Stimulated activated CD4-positive, alpha-beta T cell treated with anti-CD3 and anti-CD28 coated beads, Interleukin-15, amount 100 ng/mL, for 1 hour (primary cell): Measurements from ENCODE around the gene AVP.
"Not testable (repeated sequence)": the region's sequence is repeated elsewhere in the genome, so short reads cannot be mapped to it uniquely, and the experiment has no call there.

ENCODE experiments used
- DNase-seq, 2 donors: peaks; one replicate each; pipeline ENCODE4 v3.0.0-alpha.2; 2020; ENCODE audit warnings: low read depth in 1 of 2, low spot score in 1 of 2

The AVP gene

GRCh38 chr20:3082955-3083952, 1.3 kb downstream of the AVP start:
- DNase-seq, result no peak

DNA sequence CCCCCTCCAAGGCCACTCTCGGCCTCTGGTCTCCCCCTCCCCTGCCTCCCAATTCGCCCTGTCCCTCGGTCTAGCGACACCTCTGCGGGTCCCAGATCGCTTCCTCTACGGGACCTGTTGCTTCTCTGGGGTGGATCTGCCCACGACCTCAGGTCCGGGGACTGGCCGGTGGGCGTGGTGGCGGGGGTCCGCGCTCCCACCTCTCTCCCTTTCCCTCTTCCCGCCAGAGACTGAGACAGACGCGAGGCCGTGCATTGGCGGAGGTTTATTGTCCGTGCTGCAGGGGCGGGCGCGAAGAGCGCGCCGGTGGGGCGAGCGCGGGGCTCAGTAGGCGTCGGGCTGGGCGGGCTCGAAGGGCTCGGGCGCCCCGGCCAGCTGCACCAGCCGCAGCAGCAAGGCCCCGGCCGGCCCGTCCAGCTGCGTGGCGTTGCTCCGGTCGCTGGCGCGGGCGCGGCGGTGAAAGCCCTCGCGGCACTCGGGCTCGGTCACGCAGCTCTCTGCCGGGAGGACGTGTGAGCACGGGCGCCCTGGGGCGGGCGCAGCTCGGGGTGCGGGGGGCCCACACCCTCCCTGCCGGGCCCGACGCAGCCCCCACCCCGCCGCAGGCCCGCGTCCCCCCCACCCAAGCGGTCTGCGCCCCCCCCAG, 2.1 kb downstream of the AVP start:
- DNase-seq, result no peak

DNA sequence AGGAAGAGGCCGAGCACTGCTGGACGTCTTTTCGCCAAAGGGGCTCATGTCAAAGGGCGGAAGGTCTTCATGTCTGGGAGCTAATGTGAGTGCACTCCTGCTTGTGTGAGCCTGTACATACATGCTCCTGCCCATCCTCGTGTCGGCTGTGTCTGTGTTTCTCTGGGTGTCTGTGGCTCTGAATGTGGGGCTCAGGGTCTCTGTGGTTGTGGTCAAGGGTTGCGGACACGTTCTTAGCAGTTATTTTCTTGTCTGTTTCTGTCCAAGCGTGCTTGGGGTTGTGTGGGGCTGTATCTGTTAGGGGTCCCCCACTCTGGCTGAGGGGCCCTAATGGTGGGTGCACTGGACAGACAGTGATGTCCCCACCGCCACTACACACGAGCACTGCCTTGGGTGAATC, 2.9 kb downstream of the AVP start:
- no peak for DNase-seq

DNA sequence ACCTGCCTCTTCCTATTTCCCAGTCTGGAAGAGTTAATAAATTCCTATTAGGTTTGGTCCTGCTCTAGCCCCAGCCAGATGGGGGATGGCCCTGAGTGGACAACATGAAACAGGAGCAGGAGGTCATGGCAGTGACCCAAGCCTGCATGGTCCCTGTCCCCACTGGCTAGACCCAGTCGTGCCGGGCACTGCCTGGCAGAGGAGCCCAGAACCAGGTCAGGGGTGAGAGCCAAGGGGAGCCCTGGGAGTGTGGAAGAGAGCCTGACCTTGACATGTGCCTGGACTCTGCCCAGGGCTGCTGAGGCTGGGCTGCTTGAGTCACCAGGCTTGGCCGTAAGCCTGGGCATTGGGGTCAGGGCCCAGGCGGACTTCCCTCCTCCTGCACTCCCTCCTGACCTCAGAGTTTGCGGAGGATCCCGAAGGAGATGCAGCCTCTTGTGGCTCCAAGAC, 3.6 kb downstream of the AVP start:
- no peak for DNase-seq

DNA sequence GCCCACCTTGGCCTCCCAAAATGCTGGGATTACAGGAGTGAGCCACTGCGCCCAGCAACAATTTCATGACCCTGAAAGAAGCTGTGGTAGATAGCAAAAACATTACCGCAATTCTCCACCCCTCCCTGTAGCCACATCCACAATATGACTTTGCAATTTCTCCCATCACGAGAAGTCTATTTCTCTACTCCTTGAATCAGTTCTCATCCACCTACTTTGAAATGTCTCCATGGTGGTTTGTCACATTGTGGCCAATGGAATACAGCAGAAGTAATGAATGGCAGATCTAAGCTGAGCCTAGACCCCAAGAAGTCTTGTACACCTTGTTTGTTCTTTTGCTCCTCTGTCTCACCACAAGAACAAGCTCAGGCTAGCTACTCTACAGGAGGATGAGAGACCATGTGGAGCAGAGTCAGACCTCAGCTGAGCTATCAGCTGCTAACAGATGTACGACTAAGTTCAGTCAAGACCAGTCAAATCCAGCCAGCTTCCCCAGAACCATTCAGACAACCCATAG, 6.8 kb downstream of the AVP start:
- no peak for DNase-seq

- DNase-seq, result not testable (repeated sequence)
Measured at GRCh38 chr20:3075315-3075714, 9.2 kb downstream of the AVP start.

- no peak for DNase-seq
Measured at GRCh38 chr20:3074812-3075211, 9.7 kb downstream of the AVP start.

DNA sequence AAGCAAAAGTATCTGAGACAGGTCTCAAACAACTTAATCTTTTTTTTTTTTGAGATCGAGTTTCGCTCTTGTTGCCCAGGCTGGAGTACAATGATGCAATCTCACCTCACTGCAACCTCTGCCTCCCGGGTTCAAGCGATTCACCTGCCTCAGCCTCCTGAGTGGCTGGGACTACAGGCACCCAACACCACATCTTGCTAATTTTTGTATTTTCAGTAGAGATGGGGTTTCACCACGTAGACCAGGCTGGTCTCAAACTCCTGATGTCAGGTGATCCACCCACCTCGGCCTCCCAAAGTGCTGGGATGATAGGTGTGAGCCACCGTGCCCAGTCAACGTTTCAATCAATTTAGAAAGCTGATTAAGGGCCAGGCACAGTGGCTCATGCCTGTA, 11.3 kb downstream of the AVP start:
- not testable (repeated sequence) for DNase-seq

- DNase-seq, result no peak
Measured at GRCh38 chr20:3072530-3073250, 11.8 kb downstream of the AVP start.

DNA sequence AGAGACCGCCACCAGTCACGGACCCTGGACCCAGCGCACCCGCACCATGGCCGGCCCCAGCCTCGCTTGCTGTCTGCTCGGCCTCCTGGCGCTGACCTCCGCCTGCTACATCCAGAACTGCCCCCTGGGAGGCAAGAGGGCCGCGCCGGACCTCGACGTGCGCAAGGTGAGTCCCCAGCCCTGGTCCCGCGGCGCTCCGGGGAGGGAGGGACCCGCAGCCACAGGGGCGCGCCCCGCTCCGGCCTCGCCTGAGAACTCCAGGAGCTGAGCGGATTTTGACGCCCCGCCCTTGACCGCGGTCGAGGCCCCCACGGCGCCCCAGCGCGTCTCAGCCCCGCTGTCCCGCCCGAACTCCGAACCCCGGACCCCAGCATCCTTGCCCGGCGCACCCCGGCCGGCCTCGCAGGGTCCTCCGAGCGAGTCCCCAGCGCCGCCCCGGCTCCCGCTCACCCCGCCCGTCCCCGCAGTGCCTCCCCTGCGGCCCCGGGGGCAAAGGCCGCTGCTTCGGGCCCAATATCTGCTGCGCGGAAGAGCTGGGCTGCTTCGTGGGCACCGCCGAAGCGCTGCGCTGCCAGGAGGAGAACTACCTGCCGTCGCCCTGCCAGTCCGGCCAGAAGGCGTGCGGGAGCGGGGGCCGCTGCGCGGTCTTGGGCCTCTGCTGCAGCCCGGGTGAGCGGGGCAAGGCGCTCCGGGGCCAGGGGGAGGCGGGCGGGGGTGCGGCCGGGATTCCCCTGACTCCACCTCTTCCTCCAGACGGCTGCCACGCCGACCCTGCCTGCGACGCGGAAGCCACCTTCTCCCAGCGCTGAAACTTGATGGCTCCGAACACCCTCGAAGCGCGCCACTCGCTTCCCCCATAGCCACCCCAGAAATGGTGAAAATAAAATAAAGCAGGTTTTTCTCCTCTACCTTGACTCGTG, 12.7 kb downstream of the AVP start, which contains the start of gene OXT:
OXT (plus strand) TSS at position 11 of the 920 bp plus-strand sequence; CDS start at position 47, 36 bp downstream.
- DNase-seq, result peak; percentile 59 to 61

GRCh38 chr20:3071266-3071609, 13.3 kb downstream of the AVP start:
- DNase-seq, result no peak

DNA sequence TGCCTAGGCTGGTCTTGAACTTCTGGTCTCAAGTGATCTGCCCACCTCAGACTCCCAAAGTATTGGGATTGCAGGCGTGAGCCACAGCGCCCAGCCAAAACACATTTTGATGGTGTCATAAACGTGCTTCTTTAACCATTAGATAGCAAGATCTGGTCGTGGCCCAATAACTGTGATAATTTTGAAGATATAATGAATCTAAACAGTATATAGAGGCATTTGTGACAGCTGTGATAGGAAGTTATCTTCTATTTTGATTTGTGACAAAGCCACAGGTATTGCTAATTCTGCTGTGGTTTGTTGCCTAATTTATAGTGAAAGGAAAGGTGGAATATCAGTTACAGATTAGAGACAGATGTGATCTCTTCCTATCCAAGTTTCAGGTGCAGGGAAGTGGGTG, 13.8 kb downstream of the AVP start:
- no peak for DNase-seq

DNA sequence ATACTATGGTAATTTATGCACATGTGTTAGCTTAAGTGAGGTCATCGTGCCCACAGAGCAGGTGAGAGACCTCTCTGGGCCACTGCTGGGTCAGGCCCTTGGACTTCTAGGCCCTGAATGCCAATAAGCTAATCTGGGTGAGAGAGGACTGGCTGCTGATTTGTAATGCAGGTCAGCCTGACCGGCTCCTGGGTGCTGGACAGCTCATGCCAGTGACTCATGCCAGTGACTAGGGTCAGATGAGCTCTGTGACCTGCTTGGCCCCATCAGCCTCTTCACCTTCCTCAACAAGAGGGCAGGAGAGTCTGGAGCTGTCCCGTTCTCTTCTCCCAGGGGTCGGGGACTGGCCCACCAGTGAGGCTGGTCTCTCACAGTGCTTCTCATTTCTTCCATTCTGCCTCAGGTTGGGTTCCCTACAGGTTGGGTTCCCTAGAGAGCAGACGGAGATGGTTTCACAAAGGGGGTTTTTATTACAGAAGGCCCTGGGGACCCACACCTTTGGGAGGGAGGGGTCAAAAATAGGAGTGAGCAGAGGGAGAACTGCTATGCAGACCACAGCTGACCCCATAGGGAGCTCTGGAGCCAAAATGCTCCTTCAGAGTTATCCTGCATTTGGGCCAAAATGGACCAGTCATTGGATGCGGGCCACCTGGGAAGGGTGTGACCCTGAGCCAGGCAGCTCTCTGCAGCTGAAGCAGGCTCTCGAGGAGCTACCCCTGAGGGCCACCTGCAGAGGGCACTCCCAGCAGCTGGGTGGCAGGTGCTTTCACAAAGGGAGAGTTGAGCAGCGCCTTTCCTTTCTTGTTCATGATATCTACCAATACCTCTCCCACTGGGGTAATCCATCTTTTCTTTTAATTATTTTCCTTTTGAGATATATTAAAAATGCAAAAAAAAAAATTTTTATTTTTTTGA, 15.3 kb downstream of the AVP start:
- no peak for DNase-seq

GRCh38 chr20:3068075-3068474, 16.4 kb downstream of the AVP start:
- no peak for DNase-seq

DNA sequence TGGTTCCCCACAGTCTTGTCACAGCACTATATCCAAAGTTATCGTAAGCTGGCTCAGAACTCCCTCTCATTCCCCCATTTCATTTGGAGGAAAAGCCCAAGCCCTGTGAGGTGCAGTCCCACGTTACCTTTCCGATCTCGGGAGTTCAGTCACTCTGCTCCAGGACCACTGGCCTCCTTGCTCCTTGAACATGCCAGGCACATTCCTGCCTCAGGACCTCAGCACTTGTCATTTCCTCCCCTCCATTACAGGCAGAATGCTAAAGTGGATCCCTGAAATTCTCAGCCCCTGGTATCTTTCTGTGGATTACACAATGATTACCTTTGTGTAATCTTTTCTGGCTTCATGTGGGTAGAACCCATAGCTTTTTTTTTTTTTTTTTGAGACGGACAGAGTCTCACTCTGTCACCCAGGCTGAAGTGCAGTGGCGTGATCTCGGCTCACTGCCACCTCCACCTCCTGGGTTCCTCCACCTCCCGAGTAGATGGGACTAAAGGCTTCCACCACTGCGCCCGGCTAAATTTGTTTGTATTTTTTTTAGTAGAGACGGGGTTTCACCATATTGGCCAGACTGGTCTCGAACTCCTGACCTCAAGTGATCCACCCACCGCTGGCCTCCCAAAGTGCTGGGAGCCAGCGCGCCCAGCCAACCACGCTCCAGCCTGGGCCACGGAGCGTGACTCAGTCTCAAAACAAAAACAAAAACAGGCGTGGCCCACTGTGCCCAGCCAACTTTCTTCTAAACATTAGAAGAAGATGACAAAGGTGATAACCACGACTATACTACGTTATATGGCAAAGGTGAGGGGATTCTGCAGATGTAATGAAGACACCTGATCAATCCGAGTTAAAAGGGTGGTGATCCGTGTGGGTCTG, 17.1 kb downstream of the AVP start:
- no peak for DNase-seq

DNA sequence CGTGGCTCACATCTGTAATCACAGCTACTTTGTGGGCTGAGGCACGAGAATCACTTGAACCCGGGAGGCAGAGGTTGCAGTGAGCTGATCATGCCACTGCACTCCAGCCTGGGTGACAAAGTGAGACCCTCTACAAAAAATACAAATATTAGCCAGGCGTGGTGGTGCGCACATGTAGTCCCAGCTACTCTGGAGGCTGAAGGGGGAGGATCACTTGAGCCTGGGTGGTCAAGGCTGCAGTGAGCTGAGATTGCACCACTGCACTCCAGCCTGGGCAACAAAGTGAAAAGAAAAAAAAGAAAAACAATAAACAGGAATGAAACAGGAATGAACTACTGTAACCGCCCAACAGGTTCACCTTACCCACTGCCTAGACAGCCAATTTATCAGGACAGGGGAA, 20.4 kb downstream of the AVP start:
- not testable (repeated sequence) for DNase-seq

DNA sequence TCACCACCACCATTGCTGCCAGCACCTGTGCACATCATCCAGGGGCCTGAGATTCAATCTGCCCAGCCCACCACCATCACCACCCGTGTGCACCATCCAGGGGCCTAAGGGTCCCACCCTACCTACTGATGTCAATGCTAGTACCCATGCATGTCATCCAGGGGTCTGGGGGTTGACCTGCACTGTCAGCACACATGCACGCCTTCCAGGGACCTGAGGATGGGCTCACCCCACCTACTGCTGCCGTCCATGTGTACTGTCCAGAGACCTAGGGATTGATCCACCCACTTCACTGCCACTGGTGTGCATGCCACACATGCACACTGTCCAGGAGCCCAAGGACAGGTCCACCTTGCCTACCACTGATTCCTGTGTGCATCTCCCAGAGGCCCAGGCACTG, 25.0 kb downstream of the AVP start:
- no peak for DNase-seq

GRCh38 chr20:3051385-3052019, 33.0 kb downstream of the AVP start:
- DNase-seq, result no peak
